GM12874 (cell line): ENCODE data around the gene ACO2.

ENCODE experiments used
- CTCF ChIP-seq: IDR thresholded peaks from 2 replicates; pipeline ENCODE4 v1.5.1; 2011; ENCODE audit warnings: low read depth, mild to moderate bottlenecking, control low read depth, low read length, moderate library complexity; ENCODE audit not compliant: insufficient read depth

The ACO2 gene

GRCh38 chr22:41516462-41516861 lies 47.5 kb downstream of the ACO2 start:
- TF ChIP-seq CTCF: no peak

GRCh38 chr22:41517172-41518047 lies 48.5 kb downstream of the ACO2 start:
- TF ChIP-seq CTCF: peak; percentile 67

GRCh38 chr22:41518048-41518347 lies 49.1 kb downstream of the ACO2 start:
- no peak for TF ChIP-seq CTCF

GRCh38 chr22:41521126-41521525 lies 52.2 kb downstream of the ACO2 start:
- TF ChIP-seq CTCF: no peak

- no peak for TF ChIP-seq CTCF
Observed at GRCh38 chr22:41522813-41523212, 53.9 kb downstream of the ACO2 start.

- TF ChIP-seq CTCF: no peak
Observed at GRCh38 chr22:41523464-41524221, 54.7 kb downstream of the ACO2 start.

GRCh38 chr22:41524251-41524661 lies 55.3 kb downstream of the ACO2 start:
- TF ChIP-seq CTCF: no peak
